AG08395 (cell line): ENCODE results near the gene PPM1M.

Source experiments
- DNase-seq: peaks from one replicate; pipeline ENCODE4 v3.0.0; 2012; ENCODE audit warnings: mixed read lengths, low spot score

The PPM1M gene

DNA sequence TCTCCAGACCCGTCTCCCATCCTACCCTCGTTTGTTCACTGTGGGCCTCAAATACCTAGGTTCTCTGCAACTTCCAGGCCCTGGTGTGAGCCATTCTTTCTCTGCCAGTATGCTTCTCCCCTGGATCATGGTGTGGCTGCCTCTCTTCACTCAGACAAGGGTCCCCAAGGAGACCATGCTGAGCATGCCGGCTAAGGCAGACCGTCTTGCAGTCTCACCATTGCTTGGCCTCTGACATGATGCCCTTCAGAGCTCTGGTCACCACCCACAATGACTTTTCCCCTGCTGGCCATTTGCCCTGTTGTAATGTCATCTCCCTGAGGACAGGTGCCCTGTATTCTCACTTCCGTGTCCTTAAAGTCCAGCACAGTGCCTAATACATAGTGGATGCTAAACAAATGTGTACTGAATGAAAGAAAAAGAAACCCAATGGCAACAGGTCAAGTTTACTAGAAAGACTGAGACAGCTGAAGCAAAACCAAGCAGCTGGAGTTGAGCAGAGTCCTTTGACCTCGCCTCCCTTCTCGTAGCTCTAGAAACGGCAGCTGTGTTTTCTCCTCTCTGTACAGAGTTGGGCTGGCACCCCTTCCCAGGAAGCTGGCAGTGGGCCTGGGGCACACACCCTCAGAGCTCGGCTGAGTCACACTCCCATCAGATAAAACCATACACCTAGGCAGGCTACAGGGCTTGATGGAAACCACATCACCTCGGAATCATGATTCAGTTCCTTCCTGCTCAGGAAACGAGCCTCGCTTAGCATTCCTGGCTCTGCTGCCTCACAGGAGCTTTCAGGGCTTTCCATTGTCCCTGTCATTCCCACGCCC is 28.8 kb upstream of the PPM1M start:
- peak; percentile 58 for DNase-seq

DNA sequence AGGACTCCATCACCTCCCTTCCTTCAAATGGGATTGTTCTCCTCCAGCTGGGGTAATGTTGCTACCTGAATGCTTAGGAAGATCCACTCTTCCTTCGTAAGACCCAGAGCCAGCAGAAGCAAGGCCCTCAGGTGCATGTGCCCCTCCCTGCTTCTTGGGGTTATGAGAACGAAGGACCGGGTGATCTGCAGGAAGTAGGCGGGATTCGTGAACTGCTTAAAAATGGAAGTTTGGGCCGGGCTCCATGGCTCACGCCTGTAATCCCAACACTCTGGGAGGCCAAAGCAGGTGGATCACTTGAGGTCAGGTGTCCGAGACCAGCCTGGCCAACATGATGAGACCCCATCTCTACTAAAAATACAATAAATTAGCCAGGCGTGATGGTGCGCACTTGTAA is 28.2 kb upstream of the PPM1M start:
- no peak for DNase-seq

DNA sequence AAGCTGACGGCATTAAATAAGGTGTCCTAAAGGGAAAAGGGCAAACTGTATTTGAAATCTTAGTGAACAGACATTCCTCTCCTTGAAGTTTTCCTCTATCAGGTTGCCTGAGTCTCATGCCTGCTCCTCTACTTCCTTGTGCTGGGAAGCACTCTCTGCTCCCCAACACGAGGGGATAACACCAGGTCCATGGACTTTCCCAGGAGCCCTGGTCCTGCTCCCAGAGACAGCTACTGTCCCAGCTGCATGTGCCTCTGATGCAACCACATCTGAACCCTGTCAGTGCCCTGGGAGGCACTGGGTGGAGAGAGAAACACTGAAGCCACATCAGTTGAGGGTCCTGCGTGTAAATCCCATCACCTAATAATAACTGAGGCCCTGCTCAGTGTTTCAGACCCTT is 27.5 kb upstream of the PPM1M start:
- DNase-seq: no peak

DNA sequence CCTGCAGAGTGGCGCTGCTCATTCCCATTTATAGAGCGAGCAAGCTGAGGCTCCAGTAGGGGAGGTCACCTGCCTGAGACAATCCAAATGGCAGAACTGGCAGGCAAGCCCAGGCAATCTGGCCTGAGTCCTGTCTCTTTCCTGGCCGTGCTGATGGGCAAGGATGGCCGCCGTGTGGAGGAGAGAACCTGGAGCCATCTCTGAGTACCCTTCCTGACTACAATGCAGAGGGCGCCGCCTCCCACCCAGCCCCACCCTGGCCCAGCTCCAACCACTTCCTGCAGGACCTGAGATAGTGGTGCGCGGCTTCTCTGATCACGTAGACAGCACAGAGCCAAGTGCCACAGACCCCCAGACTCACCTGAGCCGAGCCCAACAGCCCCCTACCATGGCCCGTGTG is 27.1 kb upstream of the PPM1M start:
- DNase-seq: no peak

DNA sequence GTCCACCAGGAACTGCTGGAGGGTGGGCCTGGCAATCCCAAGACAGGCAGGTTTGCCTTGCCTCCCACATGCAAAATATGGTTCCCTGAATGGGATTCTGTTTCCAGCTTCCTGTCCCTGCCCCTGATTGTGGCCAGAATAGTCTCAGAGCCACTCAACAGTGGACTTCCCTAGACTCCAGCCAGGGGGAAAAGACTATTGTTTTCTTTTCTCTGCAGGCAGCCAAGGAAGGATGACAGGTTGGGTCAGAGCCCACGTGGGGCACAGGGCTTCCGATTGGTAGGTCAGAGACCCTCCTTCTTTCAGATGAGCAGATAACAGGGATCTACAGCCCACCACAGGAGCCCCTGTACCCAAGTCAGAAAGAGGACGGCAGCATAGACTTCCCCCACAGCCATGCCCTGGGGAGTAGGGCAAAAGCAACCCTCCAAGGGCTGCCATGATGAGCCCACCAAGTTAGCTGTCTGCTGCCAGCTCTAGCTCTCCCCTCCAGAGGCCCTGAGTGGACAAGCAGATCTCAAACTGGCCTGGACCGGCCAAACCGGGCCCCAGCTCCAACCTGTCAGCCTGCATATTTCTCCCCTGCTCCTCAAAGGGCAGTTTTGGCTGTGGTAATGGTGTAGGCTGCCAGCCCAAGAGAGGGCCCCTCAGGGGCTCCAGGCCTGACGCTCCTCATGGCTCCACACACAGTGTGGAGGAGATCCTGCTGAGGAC is 26.5 kb upstream of the PPM1M start:
- no peak for DNase-seq

DNA sequence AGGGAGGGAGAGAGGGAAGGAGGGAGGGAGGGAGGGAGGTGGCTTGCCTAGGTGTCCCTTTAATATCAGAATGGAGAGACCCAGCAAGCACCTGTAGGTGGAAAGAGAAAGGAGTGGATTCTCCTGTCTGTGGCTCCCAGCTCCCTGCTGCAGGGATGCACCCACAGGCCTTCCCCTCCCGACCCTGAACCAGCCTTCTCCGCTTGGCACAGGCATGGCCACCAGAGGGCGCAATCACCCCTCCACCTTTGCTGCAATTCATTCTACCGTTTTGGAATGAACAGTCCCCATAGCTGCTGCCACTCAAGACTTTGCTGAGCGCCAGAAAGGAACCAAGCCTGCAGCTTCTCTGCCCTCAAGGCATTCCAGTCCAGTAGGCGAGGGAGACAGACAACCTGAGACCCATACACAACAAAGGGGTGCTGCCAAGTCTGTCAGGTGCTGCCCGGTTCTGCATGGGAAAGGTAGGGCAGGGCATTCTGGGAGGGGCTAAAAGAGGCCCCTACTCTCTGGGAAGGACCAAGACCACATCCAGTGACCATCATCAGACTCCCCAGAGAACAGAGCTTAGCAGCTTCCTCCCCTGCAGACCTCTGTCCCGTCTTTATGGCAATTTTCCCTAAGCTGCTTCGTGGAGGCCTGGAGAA is 25.1 kb upstream of the PPM1M start:
- peak; percentile 87 for DNase-seq

DNA sequence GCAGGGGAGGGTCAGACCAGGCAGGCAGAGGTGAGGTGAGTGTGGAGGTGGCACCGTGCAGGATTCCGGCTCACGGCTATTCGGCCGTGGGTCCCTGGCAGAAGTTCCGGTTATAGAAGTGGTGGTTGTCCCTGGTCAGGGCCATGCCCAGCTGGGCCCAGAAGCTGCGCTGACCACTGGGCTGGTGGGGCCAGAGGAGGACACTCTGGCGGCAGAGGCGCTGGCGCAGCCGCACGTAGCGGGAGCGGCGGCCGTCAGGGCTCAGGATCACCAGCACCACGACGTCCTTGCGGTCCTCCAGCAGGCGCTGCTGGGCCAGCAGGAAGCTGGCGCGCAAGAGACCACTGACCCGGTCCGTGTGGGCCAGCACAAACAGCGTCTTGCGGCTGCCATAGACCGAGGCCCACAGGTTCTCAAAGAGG is 24.4 kb upstream of the PPM1M start:
- DNase-seq: no peak

DNA sequence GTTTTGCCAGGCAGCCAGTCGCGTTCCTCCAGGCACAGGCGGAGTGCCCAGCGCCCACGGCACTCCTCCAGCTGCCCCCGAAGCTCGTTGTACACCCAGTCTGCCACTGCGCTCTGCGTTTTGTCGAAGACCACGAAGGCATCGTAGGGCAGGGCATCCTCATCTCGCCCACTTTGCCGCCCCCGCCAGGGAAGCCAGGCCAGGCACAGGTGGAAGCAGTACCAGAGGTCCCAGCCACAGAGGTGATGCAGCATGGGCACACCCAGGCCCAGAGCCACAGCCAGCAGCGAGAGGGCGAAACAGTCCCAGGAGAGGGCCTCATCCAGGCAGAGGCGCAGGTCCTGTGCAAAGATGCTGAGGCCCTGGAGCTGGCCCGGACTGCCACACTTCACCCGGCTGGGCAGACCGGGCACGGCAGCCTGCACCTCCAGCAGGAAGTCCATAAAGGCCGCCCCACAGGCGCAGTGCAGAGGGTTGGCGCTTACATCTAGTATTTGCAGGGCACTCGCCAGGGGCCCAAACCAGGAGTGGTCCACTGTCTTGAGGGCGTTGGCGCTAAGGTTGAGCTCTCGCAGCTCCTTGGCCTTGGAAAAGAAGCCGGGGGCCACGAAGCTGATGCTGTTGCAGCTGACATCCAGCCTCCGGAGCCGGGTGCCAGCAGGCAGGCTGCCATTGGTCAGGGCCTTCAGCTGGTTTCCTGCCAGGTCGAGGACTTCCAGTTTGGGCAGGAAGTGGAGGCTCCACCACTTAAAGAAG is 23.8 kb upstream of the PPM1M start:
- DNase-seq: no peak

DNA sequence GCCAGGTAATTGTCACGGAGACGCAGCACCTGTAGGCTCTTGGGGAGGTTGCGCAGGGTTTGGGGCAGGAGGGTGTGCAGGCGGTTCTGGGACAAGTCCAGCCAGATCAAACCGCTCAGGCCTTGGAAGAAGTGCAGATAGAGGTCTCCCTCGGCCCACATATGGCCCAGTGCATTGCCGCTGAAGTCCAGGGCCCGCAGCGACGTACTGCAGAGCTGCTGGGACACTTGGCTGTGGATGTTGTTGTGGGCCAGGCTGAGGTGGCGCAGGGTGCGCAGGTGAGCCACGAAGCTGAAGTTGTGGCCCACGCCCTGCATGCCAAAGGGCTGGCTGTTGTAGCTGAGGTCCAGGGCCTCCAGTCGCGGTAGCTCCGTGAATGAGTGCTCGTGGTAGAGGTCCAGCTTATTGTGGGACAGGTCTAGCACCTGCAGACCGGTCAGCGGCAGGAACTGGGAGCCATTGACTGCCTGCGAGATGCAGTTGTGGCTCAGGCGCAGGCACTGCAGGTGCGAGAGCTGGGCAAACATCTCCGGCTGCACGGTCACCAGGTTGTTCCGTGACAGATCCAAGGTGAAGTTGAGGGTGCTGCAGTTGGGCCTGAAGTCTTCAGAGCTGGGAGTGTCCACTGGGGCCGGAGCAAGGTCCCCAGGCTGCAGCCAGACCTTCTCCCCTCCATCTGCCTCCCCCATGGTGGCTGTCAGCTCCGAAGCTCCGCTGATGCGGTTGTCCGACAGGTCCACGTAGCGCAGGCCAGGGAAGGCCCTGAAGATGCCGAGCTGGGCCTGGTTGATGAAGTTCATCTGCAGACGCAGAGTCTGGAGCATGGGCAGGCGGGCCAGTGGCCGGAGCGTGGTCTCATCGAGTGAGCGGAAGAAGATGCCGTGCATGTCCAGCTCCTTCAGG is 23.0 kb upstream of the PPM1M start:
- no peak for DNase-seq

DNA sequence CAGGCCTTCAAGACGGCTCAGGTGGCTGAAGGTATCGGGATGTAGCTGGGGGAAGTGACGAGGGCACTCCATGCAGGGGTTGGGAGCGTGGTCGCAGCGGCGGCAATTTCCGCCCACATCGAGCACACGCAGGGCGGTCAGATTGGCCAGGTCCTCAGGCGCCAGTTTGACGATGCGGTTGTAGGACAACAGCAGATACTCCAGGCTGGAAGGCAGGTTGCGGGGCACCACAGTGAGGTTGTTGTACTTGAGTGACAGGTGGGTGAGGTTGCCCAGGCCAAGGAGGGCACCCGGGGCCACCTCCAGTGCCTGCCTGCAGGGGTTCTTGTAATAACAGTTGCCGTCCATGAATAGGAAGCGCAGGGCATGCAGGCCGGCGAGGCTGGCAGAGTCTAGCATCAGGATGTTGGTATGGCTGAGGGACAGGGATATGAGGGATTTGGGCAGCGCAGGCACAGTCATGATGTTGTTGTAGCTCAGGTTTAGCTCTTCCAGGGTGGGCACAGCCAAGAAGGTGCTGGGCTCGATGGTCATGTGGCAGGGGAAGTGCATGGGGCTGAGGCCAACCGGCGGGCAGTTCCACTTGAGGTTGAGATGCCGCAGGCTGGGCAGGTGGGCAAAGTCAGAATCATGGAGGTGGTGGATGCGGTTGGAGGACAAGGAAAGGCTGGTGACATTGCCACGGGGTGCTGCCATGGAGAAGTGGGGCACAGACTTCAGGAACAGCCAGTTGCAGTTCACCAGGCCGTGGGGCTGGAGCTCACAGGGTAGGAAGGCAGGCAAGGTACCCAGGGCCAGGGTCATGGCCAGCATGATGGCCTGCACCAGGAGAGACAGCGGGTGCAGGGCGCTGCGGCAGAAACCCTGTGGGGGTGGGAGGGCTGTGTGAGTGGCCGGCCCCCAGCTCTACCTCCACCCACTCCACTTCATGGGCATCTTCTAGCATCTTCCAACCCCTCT is 21.8 kb upstream of the PPM1M start:
- DNase-seq: no peak

DNA sequence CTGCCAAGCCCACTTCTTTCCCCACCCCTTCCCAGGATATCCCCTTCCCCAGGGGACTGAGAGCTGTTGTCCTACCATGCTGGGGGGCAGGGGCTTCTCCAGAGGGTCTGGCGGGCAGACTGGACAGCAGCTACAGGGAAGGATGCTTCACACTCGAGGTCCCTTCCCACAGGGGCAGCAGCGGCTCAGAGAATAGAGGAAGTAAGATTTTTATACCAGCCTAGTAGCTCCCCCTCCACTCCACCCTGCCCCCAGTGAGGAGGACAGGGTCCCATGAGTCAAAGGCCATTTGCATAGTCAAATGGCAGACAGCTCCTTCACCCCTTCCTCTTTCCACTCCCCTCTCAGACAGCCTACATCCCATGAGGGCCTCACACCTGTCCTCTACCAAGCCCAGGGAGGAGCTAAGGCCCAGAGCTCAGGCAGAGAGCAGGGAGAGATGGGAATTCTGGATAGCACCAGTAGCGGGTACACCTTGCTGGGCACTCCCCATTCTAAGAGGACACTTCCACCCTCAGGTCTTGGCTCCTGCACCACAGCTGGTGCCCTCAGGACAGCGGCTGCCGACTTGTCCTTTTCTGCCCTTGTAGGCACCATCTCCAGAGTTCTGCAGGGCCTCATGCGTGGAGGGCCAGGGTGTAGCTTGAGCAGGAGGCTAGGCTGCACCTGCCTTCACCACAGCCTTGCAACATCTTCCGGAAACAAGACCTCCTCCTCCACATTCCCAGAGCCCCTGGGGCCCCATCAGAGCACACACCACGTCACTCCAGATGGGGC is 19.9 kb upstream of the PPM1M start, which contains the start of gene TLR9:
TLR9 (minus strand) TSS at position 194 of the 777 bp plus-strand sequence; CDS start at position 78, 116 bp downstream.
- no peak for DNase-seq

DNA sequence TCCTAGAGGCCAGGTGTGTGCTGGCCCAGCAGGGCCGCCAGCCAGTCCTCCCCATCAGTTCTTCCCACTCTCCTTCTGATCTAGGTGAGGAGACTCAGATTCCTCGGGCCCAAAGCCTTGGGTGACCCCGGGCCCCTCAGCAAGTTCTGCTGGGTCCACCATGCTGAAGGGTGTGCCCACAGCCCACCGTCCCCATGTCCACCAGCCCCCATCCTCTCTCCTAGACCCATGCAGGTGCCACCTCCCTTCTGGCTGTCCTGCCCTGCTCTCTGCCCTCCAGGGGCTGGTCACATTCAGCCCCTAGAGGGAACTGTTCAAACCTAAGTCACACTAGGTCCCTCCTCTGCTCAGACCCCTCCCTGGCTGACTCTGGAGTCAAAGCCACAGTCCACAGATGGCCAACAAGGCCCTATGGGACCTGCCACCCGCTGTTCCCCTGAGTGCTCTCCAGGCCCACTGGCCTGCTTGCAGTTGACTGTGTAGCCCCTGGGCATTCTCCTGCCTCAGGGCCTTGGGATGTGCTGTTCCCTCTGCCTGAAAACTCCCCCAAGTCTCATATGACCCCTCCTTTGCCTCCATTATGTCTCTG is 19.2 kb upstream of the PPM1M start:
- DNase-seq: no peak

DNA sequence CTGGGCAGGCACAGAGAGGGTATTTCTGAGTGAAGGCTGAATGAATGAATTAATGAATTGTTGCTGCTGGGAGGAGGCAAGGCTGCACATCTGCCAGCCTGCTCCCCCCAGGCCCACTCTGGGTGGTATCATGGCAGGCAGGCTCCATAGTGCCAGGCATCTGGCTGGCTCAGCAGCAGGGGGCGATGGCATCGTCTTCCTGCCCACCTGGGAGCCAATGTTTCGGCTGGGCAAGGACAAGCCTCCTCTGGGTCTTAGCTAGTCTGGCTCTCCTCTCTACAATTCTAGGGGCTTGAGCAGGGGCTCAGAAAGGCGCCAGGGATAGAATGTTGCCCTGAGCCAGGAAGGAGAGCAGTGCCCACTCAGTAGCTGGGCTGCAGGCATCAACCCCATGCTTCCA is 18.4 kb upstream of the PPM1M start:
- no peak for DNase-seq

DNA sequence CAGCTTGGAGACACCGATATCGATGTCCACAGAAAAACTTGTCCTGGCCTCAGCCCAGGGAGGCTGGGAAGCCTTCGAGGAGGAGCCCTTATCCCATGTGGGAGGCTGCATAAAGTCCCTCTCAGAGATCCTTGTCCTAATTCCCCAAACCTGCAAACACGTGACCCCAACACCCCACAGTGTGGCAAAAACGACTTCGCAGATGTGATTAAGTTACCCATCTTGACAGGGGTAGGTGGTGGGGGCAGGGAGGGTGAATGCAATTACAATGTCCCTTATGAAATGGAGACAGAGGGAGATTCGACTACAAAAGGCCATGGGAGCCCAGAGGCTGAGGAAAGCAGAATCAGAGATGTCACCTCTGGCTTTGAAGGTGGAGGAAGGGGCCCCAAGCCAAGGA is 17.8 kb upstream of the PPM1M start:
- no peak for DNase-seq

DNA sequence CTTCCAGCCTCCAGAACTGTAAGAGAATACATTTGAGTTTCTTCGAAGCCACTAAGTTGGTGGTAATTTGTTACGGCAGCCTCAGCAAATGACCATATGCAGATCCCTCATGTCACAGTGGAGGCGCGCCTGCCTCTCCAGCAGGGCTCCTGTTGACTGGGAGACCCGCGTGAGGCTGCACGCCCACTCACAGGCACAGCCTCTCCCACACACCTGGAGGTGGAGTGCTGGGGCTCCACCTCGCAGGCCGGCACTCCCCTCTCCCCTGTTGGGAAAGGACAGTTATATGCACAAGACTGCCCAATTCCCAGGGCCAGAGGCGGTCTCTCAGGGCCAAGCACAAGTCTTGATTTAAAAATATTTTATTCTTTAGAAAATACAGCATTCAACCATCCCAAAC is 17.3 kb upstream of the PPM1M start:
- no peak for DNase-seq

DNA sequence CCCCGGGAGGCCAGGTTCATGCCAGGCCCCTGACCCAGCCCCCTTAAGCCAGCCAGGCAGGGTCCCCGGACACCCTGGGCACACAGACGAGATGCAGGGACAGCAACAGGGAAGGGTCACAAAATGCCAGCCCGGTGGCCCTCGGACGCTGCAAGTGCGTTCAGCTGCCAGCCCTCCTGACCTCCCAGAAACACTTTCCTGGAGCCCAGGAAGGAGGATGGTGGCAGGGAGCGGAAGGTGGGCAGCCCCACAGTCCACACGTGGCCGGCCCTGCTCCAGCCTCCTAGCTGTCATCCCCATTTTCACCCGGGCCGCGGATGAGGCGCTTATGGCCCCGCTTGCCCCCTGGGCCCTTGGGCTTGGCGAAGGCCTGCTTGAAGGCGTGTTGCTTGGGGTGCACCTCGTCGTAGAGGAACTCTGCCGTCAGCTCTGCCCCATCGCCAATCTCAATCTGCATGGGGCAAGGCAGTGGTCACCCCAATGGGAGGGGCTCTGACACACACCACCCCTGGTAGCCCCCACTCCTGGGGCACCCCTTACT is 16.7 kb upstream of the PPM1M start:
- DNase-seq: no peak

DNA sequence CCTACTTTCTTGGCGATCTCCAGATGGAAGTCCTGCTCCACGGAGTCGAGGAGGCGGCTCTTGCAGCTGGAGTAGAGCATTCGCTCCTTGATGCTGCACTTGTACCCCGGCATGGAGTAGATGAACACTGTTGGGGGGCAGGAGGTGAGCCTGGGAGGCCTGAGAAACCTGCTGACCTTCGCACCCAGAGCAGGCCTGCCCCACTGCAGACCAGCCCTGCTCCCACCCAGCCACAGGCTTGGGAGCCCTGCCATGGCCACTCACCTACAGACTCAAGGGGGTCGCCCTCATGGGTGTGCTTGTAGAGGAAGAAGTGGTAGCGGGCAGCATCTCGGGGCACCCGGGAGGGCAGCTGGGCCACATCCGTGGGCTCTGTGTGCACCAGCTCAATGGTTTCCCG is 15.9 kb upstream of the PPM1M start:
- no peak for DNase-seq

DNA sequence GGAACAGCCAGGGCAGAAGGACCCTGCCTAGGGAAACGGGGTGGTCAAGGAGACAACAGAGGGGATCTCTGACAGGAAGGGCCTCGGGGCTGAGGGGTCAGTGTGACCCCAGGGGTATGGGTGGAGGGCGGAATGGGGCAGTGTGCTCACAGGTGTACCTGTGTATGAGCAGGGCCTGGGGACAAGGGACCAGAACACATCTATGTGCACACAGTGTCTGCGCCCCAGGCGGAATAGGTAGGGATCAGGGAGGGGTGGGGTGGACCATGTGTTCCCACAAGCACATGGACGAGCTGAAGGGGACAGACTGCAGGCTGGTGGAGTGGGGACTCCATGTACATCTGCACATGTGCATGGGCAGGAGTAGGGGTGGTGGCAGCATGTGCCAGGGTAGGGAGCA is 15.1 kb upstream of the PPM1M start:
- DNase-seq: no peak
